ENCODE measurements around the gene MFNG.

- peak; percentile 98 for TF ChIP-seq GLIS1 (tag by site-specific recombination; IDR thresholded peaks at IDR 0.05)
- no peak for TF ChIP-seq ZNF544 (tag by site-specific recombination; IDR thresholded peaks at IDR 0.05)
- TF ChIP-seq CTCF (tag by site-specific recombination; IDR thresholded peaks at IDR 0.05): no peak
- no peak for TF ChIP-seq ZNF48 (tag by site-specific recombination; IDR thresholded peaks at IDR 0.05)
- TF ChIP-seq ZFP3 (tag by site-specific recombination; IDR thresholded peaks at IDR 0.05; ENCODE audit: low read depth): no peak
- TF ChIP-seq ZNF785 (tag by site-specific recombination; IDR thresholded peaks at IDR 0.05): no peak
- peak; percentile 38; the same call in 1 of the 2 replicates for TF ChIP-seq ZNF629 (tag by site-specific recombination; IDR thresholded peaks at IDR 0.05)
- TF ChIP-seq ZNF830 (tag by site-specific recombination; IDR thresholded peaks at IDR 0.05; ENCODE audit: low read depth): no peak
Measured at GRCh38 chr22:37514526-37515051, 28.4 kb upstream of the MFNG start.
